A549 (cell line): ENCODE results near the gene KLHL35. TPM values are rescaled to one million over a fixed set of nuclear protein-coding genes. Genes with fewer than 3 reads are reported as not detected.

Experiments used
- polyA plus RNA-seq, 4 experiments: library from polyadenylated mRNA; depleted of rRNA in 3 of 4; stranded (reverse); fragments of >200 nt; fragmentation: RNase III in 1 of 4; extraction: RNeasy Plus Mini Kit Qiagen cat#74134 plus additional on column Dnase treatment in 1 of 4; gene quantifications; 2 replicates in 3 of 4; 3 replicates in 1 of 4; pipeline ENCODE4 v1.2.3, GENCODE V29; 2011 to 2017
- small RNA-seq, 6 experiments: library from RNA; depleted of rRNA; stranded (forward); fragments of <200 nt; gene quantifications; one replicate each; pipeline ENCODE3, GENCODE V24; 2012
- TF ChIP-seq, protein P1 (sequence below): fragments of 200-600 bp; sonication (generic); IDR thresholded peaks from 2 replicates; pipeline ENCODE4 v1.6.1; 2016; ENCODE audit warnings: antibody characterized with exemption, mild to moderate bottlenecking, moderate library complexity

Gene KLHL35
- polyA plus RNA-seq, 2 of the 4 experiments (the other 2 are of a cell fraction), result 0.56 to 1.0 TPM

DNA sequence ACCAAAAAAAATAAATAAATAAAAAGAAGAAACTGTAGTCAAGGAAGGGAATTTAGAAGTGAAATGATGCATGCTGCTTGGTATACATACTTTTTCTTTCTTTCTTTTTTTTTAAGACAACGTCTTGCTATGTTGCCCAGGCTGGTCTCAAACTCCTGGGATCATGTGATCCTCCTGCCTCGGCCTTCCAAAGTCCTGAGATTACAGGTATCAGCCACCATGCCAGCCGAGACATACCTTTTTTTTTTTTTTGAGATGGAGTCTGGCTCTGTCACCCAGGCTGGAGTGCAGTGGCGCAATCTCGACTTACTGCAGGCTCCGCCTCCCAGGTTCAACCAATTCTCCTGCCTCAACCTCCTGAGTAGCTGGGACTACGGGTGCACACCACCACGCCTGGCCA lies 59.8 kb downstream of the KLHL35 start (continued):
- TF ChIP-seq, protein P1, sequence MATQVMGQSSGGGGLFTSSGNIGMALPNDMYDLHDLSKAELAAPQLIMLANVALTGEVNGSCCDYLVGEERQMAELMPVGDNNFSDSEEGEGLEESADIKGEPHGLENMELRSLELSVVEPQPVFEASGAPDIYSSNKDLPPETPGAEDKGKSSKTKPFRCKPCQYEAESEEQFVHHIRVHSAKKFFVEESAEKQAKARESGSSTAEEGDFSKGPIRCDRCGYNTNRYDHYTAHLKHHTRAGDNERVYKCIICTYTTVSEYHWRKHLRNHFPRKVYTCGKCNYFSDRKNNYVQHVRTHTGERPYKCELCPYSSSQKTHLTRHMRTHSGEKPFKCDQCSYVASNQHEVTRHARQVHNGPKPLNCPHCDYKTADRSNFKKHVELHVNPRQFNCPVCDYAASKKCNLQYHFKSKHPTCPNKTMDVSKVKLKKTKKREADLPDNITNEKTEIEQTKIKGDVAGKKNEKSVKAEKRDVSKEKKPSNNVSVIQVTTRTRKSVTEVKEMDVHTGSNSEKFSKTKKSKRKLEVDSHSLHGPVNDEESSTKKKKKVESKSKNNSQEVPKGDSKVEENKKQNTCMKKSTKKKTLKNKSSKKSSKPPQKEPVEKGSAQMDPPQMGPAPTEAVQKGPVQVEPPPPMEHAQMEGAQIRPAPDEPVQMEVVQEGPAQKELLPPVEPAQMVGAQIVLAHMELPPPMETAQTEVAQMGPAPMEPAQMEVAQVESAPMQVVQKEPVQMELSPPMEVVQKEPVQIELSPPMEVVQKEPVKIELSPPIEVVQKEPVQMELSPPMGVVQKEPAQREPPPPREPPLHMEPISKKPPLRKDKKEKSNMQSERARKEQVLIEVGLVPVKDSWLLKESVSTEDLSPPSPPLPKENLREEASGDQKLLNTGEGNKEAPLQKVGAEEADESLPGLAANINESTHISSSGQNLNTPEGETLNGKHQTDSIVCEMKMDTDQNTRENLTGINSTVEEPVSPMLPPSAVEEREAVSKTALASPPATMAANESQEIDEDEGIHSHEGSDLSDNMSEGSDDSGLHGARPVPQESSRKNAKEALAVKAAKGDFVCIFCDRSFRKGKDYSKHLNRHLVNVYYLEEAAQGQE, result no peak

Small RNAs within 50 kb of the gene (small RNA-seq; reads per million reads assigned to genes)
- 0 reads per million in 6 experiments for gene SNORD15A
- gene SNORD15B, result 284 to 7,508 (median 423) reads per million in 6 experiments

Other genes starting within 250 kb of the KLHL35 start
- gene TPBGL, start 192.4 kb downstream of the KLHL35 start, polyA plus RNA-seq (2011; rRNA removed), result 0.03 and 0.08 TPM in 2 replicates
- 0.05 to 0.12 TPM (median 0.09 TPM) in 3 replicates for gene TPBGL, start 192.4 kb downstream of the KLHL35 start, polyA plus RNA-seq (2017; fragmentation: RNase III; extraction: RNeasy Plus Mini Kit Qiagen cat#74134 plus additional on column Dnase treatment)
- 14.3 and 18.1 TPM in 2 replicates for gene ARRB1, start 81.5 kb downstream of the KLHL35 start, polyA plus RNA-seq (2011; rRNA removed)
- gene ARRB1, start 81.5 kb downstream of the KLHL35 start, polyA plus RNA-seq (2017; fragmentation: RNase III; extraction: RNeasy Plus Mini Kit Qiagen cat#74134 plus additional on column Dnase treatment), result 4.9 to 8.4 TPM (median 6.8 TPM) in 3 replicates
- 2,571 and 3,468 TPM in 2 replicates for gene RPS3, start 33.7 kb downstream of the KLHL35 start, polyA plus RNA-seq (2011; rRNA removed)
- gene RPS3, start 33.7 kb downstream of the KLHL35 start, polyA plus RNA-seq (2017; fragmentation: RNase III; extraction: RNeasy Plus Mini Kit Qiagen cat#74134 plus additional on column Dnase treatment), result 3,458 to 3,978 TPM (median 3,544 TPM) in 3 replicates
- 3.9 and 4.7 TPM in 2 replicates for gene GDPD5, start 92.7 kb upstream of the KLHL35 start, polyA plus RNA-seq (2011; rRNA removed)
- 5.8 to 7.9 TPM (median 5.9 TPM) in 3 replicates for gene GDPD5, start 92.7 kb upstream of the KLHL35 start, polyA plus RNA-seq (2017; fragmentation: RNase III; extraction: RNeasy Plus Mini Kit Qiagen cat#74134 plus additional on column Dnase treatment)
- 70.7 and 79.3 TPM in 2 replicates for gene SERPINH1, start 129.1 kb upstream of the KLHL35 start, polyA plus RNA-seq (2011; rRNA removed)
- gene SERPINH1, start 129.1 kb upstream of the KLHL35 start, polyA plus RNA-seq (2017; fragmentation: RNase III; extraction: RNeasy Plus Mini Kit Qiagen cat#74134 plus additional on column Dnase treatment), result 151 to 162 TPM (median 151 TPM) in 3 replicates
- gene MAP6, start 235.8 kb upstream of the KLHL35 start, polyA plus RNA-seq (2011; rRNA removed), result 2.1 and 2.9 TPM in 2 replicates
- 1.1 to 1.5 TPM (median 1.2 TPM) in 3 replicates for gene MAP6, start 235.8 kb upstream of the KLHL35 start, polyA plus RNA-seq (2017; fragmentation: RNase III; extraction: RNeasy Plus Mini Kit Qiagen cat#74134 plus additional on column Dnase treatment)